Calu3 (cell line): ENCODE results near the gene PAX7. TPM values are rescaled to one million over a fixed set of nuclear protein-coding genes. Genes with fewer than 3 reads are reported as not detected.
A peak's percentile ranks its signal among the peaks of the same experiment; 100 is the strongest.

Source experiments
- BruUV-seq: library from RNA; stranded (reverse); fragments of 400-500 nt; replicated peaks from 2 replicates; lab custom pipeline; 2021; lab: Mats Ljungman, UMichigan
- CTCF ChIA-PET: fragments of 300-600 bp; sonication (Branson Sonifier 250); formaldehyde crosslinking; loops from one replicate; lab custom pipeline; 2022; ENCODE audit warnings: antibody characterized with exemption; lab: Charles Lee
- DNase-seq: peaks from one replicate; pipeline ENCODE4 v3.0.0; 2022
- H3K27ac Mint-ChIP-seq: one replicate; pipeline ENCODE4 v1.8.0; 2022; ENCODE audit warnings: mixed read lengths; ENCODE audit not compliant: unreplicated experiment
- H3K27me3 Mint-ChIP-seq: one replicate; pipeline ENCODE4 v1.8.0; 2022; ENCODE audit warnings: mixed read lengths; ENCODE audit not compliant: unreplicated experiment
- H3K36me3 Mint-ChIP-seq: one replicate; pipeline ENCODE4 v1.8.0; 2022; ENCODE audit warnings: mild to moderate bottlenecking, moderate library complexity, mixed read lengths; ENCODE audit not compliant: insufficient read depth, unreplicated experiment
- H3K4me1 Mint-ChIP-seq: one replicate; pipeline ENCODE4 v1.8.0; 2022; ENCODE audit warnings: mild to moderate bottlenecking, low read depth, mixed read lengths; ENCODE audit not compliant: unreplicated experiment
- H3K4me3 Mint-ChIP-seq: one replicate; pipeline ENCODE4 v1.8.0; 2022; ENCODE audit warnings: mild to moderate bottlenecking, low read depth, moderate library complexity, mixed read lengths; ENCODE audit not compliant: unreplicated experiment
- H3K9me3 Mint-ChIP-seq: one replicate; pipeline ENCODE4 v1.8.0; 2022; ENCODE audit warnings: low read depth, mixed read lengths; ENCODE audit not compliant: unreplicated experiment
- CTCF ChIP-seq: fragments of 200-600 bp; IDR thresholded peaks from one replicate; pipeline ENCODE4 v1.8.0; 2022; ENCODE audit warnings: antibody characterized with exemption; ENCODE audit not compliant: unreplicated experiment
- intact Hi-C: fragments of 100-400 bp; cut with micrococcal nuclease; formaldehyde crosslinking; loops from one replicate; pipeline ENCODE4 v1.10.0; 2022; ENCODE audit not compliant: unreplicated experiment
- total RNA-seq: library from RNA; stranded (reverse); gene quantifications from 2 replicates; pipeline ENCODE4 v1.2.3, GENCODE V29; 2022

PAX7 gene
- total RNA-seq, 1 experiment from 2014 or later = not detected

DNA sequence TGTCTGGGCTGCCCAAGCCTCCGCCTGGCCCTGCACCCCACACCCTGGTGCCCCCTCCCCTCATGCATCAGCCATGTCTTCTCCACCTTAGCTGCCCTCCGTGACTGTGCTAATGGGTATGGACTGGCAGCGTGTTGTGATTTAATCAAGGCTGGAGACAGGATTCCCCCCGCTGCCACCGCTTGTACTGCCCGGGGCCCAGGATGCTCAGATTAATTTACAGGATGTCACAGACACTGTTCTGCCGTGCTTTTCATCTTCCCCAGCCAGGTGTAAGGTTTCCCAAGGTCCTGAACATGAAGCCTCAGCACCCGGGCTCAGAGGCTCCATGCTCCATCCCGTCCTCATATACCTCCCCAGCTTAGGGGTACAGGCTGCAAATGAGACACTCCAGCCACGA is 162.5 kb downstream of the PAX7 start:
- Mint-ChIP-seq H3K36me3 (no peaks in the 10 kb centered on the region), H3K4me1 (no peaks in the 10 kb centered on the region), H3K9me3 (no peaks in the 10 kb centered on the region), H3K27ac (no peak overlapping the region), H3K27me3 (peaks cover 96% of the 10 kb centered on the region), H3K4me3 (no peak overlapping the region)
- TF ChIP-seq CTCF = no peak
- BruUV-seq = no TSS peak
- intact Hi-C loops = no loop called here
- no peak for DNase-seq
- CTCF ChIA-PET = no interaction called here

DNA sequence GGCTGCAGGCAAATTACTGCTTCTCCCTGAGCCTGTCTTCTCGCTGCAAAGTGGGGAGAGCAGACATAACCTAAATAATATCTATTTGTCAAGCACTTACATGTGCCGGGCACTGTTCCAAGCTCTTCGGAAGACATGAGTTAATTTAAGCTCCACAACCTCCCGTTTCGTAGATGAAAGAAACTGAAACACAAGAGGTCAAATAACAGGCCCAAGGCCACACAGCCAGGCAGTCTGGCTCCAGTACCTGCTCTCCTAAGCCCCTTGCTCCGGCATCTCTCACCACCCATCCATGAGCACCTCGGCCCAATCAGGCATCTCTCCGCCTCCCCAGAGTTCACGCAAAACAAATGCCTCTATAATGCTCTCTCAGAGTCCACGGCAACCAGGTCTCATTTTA is 163.4 kb downstream of the PAX7 start:
- TF ChIP-seq CTCF = no peak
- no peak overlapping the region for H3K27ac Mint-ChIP-seq
- intact Hi-C loops = no loop called here
- H3K4me1 Mint-ChIP-seq = no peaks in the 10 kb centered on the region
- BruUV-seq = no TSS peak
- H3K4me3 Mint-ChIP-seq = no peak overlapping the region
- CTCF ChIA-PET = interaction anchor here (0.5 kb wide), 1 partner anchor 223 kb away, joined by 6 read pairs; no protein-coding TSS in a partner anchor
- DNase-seq = no peak
- H3K27me3 Mint-ChIP-seq = peaks cover 100% of the 10 kb centered on the region
- no peaks in the 10 kb centered on the region for H3K36me3 Mint-ChIP-seq
- no peaks in the 10 kb centered on the region for H3K9me3 Mint-ChIP-seq

- CTCF ChIA-PET = no interaction called here
- Mint-ChIP-seq H3K27ac (no peak overlapping the region), H3K36me3 (no peaks in the 10 kb centered on the region), H3K27me3 (peaks cover 100% of the 10 kb centered on the region), H3K4me1 (no peaks in the 10 kb centered on the region), H3K9me3 (no peaks in the 10 kb centered on the region), H3K4me3 (no peak overlapping the region)
- peak; percentile 4 for DNase-seq
- intact Hi-C loops = no loop called here
- no TSS peak for BruUV-seq
- TF ChIP-seq CTCF = no peak
These were observed 163.9 kb downstream of the PAX7 start for GRCh38 chr1:18794561-18794960.

DNA sequence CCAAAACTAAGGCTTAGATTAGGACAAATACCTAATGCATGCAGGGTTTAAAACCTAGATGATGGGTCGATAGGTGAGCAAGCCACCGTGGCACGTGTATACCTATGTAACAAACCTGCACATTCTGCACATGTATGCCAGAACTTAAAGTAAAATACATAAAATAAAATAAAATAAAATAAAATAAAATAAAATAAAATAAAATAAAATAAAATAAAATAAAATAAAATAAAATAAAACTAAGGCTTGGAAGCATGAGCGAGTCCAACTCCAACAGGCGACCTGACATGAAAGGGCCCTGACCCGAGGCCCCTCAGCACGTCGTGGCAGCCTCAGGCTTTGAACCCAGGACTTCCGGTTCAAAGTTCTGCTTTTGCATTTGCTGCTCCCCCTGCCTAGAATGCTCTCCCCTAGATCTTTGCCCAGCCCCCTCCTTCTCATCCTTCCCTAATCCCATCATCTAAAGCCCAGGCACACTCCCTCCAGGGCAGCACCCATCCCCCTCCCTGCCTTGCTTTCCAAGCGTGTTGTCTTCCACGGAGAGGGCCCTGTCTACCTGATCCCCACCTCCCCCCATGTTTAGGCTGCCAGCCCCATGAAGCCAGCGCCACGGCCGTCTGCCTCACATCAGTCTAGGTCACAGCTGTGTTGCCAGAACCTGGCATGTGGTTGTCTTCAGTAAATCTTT is 164.5 kb downstream of the PAX7 start:
- intact Hi-C loops = no loop called here
- H3K4me3 Mint-ChIP-seq = no peak overlapping the region
- H3K9me3 Mint-ChIP-seq = no peaks in the 10 kb centered on the region
- no peak for DNase-seq
- no peaks in the 10 kb centered on the region for H3K4me1 Mint-ChIP-seq
- CTCF ChIA-PET = no interaction called here
- no peaks in the 10 kb centered on the region for H3K36me3 Mint-ChIP-seq
- no TSS peak for BruUV-seq
- no peak overlapping the region for H3K27ac Mint-ChIP-seq
- TF ChIP-seq CTCF = no peak
- H3K27me3 Mint-ChIP-seq = peaks cover 97% of the 10 kb centered on the region
